Fibroblast of lung (primary cell): ENCODE results near the gene SON.

Experiments used
- EZH2 ChIP-seq: IDR thresholded peaks from 2 replicates; pipeline ENCODE4 v1.5.1; 2012; ENCODE audit warnings: low read length, control low read depth, mild to moderate bottlenecking; ENCODE audit errors: missing control alignments
- TF ChIP-seq, protein P1 (sequence below), 2 donors: IDR thresholded peaks in 1 of 2; conservative IDR thresholded peaks in 1 of 2; 1 replicate in 1 of 2; 2 replicates in 1 of 2; pipeline ENCODE4 v1.5.1; 2011 to 2012; ENCODE audit warnings: low read length in 2 of 2, control low read depth in 1 of 2, inconsistent platforms in 1 of 2, low read depth in 1 of 2, mild to moderate bottlenecking in 1 of 2

- TF ChIP-seq, protein P1, sequence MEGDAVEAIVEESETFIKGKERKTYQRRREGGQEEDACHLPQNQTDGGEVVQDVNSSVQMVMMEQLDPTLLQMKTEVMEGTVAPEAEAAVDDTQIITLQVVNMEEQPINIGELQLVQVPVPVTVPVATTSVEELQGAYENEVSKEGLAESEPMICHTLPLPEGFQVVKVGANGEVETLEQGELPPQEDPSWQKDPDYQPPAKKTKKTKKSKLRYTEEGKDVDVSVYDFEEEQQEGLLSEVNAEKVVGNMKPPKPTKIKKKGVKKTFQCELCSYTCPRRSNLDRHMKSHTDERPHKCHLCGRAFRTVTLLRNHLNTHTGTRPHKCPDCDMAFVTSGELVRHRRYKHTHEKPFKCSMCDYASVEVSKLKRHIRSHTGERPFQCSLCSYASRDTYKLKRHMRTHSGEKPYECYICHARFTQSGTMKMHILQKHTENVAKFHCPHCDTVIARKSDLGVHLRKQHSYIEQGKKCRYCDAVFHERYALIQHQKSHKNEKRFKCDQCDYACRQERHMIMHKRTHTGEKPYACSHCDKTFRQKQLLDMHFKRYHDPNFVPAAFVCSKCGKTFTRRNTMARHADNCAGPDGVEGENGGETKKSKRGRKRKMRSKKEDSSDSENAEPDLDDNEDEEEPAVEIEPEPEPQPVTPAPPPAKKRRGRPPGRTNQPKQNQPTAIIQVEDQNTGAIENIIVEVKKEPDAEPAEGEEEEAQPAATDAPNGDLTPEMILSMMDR (conservative IDR thresholded peaks at IDR 0.05 in 1 of 2, IDR thresholded peaks at IDR 0.05 in 1 of 2; ENCODE audit: low read depth in 1 of 2, low read length in 2 of 2) = no peak
- no peak for TF ChIP-seq EZH2
Measured at GRCh38 chr21:33566514-33566913, 23.7 kb downstream of the SON start.
